CD4-positive, alpha-beta T cell (primary cell): ENCODE results near the gene CDIP1. TPM values are rescaled to one million over a fixed set of nuclear protein-coding genes. Genes with fewer than 3 reads are reported as not detected.

ENCODE experiments used
- ATAC-seq: fragments of 200-7000 bp; cut with Tn5 transposase; one replicate; pipeline ENCODE4 v1.10.0; 2022; ENCODE audit warnings: mild to moderate bottlenecking; ENCODE audit not compliant: poor library complexity
- CTCF ChIA-PET: fragments of 350-600 bp; sonication (Branson Sonifier 250); formaldehyde crosslinking; loops from one replicate; lab custom pipeline; 2021; ENCODE audit warnings: antibody characterized with exemption, inconsistent platforms; lab: Charles Lee
- POLR2A ChIA-PET: fragments of 350-600 bp; sonication (Branson Sonifier 250); formaldehyde crosslinking; loops from one replicate; lab custom pipeline; 2021; ENCODE audit warnings: antibody characterized with exemption, inconsistent platforms; lab: Charles Lee
- DNase-seq, 14 experiments: peaks; one replicate each; pipeline ENCODE4 v3.0.0-alpha.2; 2013 to 2020; ENCODE audit warnings: mixed read lengths in 2 of 14
- H3K27ac ChIP-seq, 2 donors: one replicate each; pipeline versions ENCODE4 v1.5.1 to v1.7.0; 2013; ENCODE audit warnings: low read length in 2 of 2, low read depth in 1 of 2, mild to moderate bottlenecking in 1 of 2
- H3K27me3 ChIP-seq, 2 experiments: 1 replicate in 1 of 2; 2 replicates in 1 of 2; pipeline versions ENCODE4 v1.6.1 to v1.7.0; 2013; ENCODE audit warnings: low read length in 2 of 2, control low read depth in 1 of 2, mild to moderate bottlenecking in 1 of 2, moderate library complexity in 1 of 2; ENCODE audit not compliant: insufficient read depth in 2 of 2, control insufficient read depth in 1 of 2
- H3K36me3 ChIP-seq: one replicate; pipeline ENCODE4 v1.6.1; 2013; ENCODE audit warnings: low read length, control low read depth; ENCODE audit not compliant: insufficient read depth
- H3K4me1 ChIP-seq: one replicate; pipeline ENCODE4 v1.6.1; 2013; ENCODE audit warnings: low read length, control low read depth; ENCODE audit not compliant: insufficient read depth
- H3K4me3 ChIP-seq: one replicate; pipeline ENCODE4 v1.5.1; 2013; ENCODE audit warnings: mild to moderate bottlenecking, low read length, moderate library complexity
- H3K9me3 ChIP-seq, 2 experiments: 1 replicate in 1 of 2; 2 replicates in 1 of 2; pipeline versions ENCODE4 v1.6.1 to v1.7.0; 2013; ENCODE audit warnings: low read length in 2 of 2, mild to moderate bottlenecking in 2 of 2, control low read depth in 1 of 2, moderate library complexity in 1 of 2; ENCODE audit not compliant: control insufficient read depth in 1 of 2, insufficient read depth in 1 of 2
- H3K27ac Mint-ChIP-seq: one replicate; pipeline ENCODE4 v1.8.0; 2020; ENCODE audit warnings: mixed read lengths
- H3K27me3 Mint-ChIP-seq: one replicate; pipeline ENCODE4 v1.8.0; 2021; ENCODE audit warnings: mixed read lengths
- H3K36me3 Mint-ChIP-seq: one replicate; pipeline ENCODE4 v1.8.0; 2021; ENCODE audit warnings: low read depth, mixed read lengths
- H3K4me1 Mint-ChIP-seq: one replicate; pipeline ENCODE4 v1.8.0; 2021; ENCODE audit warnings: low read depth, mixed read lengths
- H3K4me3 Mint-ChIP-seq: one replicate; pipeline ENCODE4 v1.8.0; 2020; ENCODE audit warnings: mild to moderate bottlenecking, mixed read lengths
- H3K9me3 Mint-ChIP-seq: one replicate; pipeline ENCODE4 v1.8.0; 2020; ENCODE audit warnings: mixed read lengths
- intact Hi-C, 2 experiments: fragments of 100-400 bp; cut with DNase I in 1 of 2; cut with micrococcal nuclease in 1 of 2; formaldehyde crosslinking; loops; one replicate each; pipeline versions ENCODE4 v1.15.1 to v1.9.0; 2023 to 2025; cut with DNase I, micrococcal nuclease
- total RNA-seq, 174 experiments: library from RNA in 2 of 174; stranded (reverse) in 2 of 174; gene quantifications; one replicate each; pipeline ENCODE4 v1.2.3 and lab custom pipeline; 2021 to 2026
- TF ChIP-seq, protein P1 (sequence below): fragments of 200-600 bp; IDR thresholded peaks from one replicate; pipeline ENCODE4 v1.8.0; 2022; ENCODE audit warnings: antibody characterized with exemption, mild to moderate bottlenecking

CDIP1 gene
- total RNA-seq, 2 experiments from 2014 or later = 19.5 to 22.4 TPM

DNA sequence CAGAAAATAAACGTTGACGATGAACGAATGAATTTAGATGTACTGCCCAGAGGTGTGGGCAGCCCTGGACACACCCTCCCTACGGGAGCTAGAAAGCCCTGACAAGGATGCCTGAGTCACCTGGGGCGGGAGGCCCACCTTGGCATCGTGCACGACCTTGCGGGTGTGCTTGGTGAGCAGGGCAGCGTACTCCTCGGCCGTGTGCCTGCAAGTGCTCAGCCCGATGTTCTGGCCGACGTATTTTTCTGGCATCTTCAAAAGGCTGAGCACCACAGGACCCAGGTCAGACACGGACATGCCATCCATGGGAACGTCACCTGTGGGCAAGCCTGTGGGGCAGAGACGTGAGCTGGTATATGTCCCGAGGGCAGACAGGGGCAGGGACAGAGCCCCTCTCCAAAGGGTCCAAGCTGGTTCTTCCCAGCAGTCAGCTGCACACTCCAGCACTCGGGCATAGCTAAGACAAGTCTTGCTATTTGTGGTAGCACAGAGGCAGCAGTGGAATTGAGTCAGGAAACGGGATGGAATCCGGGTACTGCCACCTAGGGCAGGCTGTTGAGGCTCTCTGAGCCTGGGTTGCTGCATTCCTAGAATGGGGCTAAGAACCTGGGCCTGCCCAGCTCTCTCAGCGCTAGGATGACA is 74.9 kb downstream of the CDIP1 start:
- intact Hi-C loops = no loop called here
- H3K9me3 ChIP-seq = no peaks in the 10 kb centered on the region
- ChIA-PET POLR2A (interaction anchor here (0.6 to 1.6 kb wide), 2 partner anchors 42 kb away, joined by 3 read pairs; no protein-coding TSS in a partner anchor), CTCF (no interaction called here)
- no peak overlapping the region for H3K27ac ChIP-seq
- H3K36me3 ChIP-seq = peaks cover 57% of the 10 kb centered on the region
- H3K27me3 ChIP-seq = no peaks in the 10 kb centered on the region
- Mint-ChIP-seq H3K4me1 (peaks cover 25% of the 10 kb centered on the region), H3K9me3 (no peaks in the 10 kb centered on the region), H3K27ac (peak overlapping the region; percentile 42), H3K4me3 (no peak overlapping the region), H3K36me3 (peaks cover 54% of the 10 kb centered on the region), H3K27me3 (no peaks in the 10 kb centered on the region)
- H3K4me1 ChIP-seq = peaks cover 41% of the 10 kb centered on the region
- TF ChIP-seq, protein P1, sequence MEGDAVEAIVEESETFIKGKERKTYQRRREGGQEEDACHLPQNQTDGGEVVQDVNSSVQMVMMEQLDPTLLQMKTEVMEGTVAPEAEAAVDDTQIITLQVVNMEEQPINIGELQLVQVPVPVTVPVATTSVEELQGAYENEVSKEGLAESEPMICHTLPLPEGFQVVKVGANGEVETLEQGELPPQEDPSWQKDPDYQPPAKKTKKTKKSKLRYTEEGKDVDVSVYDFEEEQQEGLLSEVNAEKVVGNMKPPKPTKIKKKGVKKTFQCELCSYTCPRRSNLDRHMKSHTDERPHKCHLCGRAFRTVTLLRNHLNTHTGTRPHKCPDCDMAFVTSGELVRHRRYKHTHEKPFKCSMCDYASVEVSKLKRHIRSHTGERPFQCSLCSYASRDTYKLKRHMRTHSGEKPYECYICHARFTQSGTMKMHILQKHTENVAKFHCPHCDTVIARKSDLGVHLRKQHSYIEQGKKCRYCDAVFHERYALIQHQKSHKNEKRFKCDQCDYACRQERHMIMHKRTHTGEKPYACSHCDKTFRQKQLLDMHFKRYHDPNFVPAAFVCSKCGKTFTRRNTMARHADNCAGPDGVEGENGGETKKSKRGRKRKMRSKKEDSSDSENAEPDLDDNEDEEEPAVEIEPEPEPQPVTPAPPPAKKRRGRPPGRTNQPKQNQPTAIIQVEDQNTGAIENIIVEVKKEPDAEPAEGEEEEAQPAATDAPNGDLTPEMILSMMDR = no peak
- ATAC-seq = no peak
- DNase-seq = no peak
- no peak overlapping the region for H3K4me3 ChIP-seq

DNA sequence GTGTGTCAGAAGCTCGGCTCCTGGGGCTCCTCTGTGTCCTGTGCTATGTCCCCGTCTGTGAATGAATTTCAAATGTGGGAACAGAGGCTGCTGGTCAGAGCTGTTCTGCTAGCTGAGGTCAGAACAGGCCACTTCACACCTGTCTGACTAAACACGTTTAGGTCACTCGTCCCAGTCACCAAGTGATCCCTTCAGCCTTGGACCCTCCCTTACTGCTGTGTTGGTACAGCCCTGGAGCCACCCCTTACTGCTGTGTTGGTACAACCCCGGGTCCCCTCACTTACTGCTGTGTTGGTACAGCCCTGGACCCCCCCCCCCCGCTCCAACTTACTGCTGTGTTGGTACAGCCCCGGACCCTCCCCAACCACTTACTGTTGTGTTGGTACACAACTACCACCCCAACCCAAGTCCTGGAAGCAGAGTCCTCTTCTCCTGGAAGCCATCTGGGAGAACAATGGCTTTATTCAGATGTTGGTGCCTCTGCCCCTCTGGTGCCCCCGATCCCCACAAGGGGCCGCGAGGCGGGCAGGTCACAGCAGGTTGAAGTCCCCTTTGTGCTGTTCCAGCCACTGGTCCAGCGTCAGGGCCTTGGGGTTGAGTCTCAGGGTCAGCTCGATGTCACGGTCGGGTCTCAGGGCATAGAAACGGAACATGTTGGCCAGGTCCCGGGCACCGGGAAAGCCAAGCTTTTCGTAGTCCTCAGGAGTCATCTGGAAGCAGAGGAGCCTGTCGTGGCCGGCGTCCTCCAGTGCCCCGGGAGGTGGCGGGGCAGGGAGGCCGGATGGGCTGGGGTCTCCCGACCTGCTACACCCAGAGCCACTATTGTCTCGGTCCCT is 77.1 kb downstream of the CDIP1 start:
- no peaks in the 10 kb centered on the region for H3K27me3 Mint-ChIP-seq
- intact Hi-C loops = loop anchor here in 1 of 2 experiments (1.0 kb wide), 1 partner anchor 102 kb away; no protein-coding TSS in a partner anchor
- Histone ChIP-seq H3K4me1 (peaks cover 32% of the 10 kb centered on the region), H3K27ac (no peak overlapping the region), H3K9me3 (no peaks in the 10 kb centered on the region), H3K36me3 (peaks cover 58% of the 10 kb centered on the region), H3K27me3 (no peaks in the 10 kb centered on the region), H3K4me3 (no peak overlapping the region)
- ChIA-PET CTCF (interaction anchor here (1.4 kb wide), 1 partner anchor 46 kb away, joined by 3 read pairs; no protein-coding TSS in a partner anchor), POLR2A (interaction anchor here (2.5 kb wide), 1 partner anchor 15 kb away, joined by 13 read pairs; the partner anchor contains the start of gene HMOX2)
- peak overlapping the region; percentile 51 for H3K27ac Mint-ChIP-seq
- H3K4me1 Mint-ChIP-seq = peaks cover 20% of the 10 kb centered on the region
- TF ChIP-seq, protein P1 = no peak
- DNase-seq (no peak), ATAC-seq (no peak)
- H3K9me3 Mint-ChIP-seq = no peaks in the 10 kb centered on the region
- no peak overlapping the region for H3K4me3 Mint-ChIP-seq
- H3K36me3 Mint-ChIP-seq = peaks cover 61% of the 10 kb centered on the region

DNA sequence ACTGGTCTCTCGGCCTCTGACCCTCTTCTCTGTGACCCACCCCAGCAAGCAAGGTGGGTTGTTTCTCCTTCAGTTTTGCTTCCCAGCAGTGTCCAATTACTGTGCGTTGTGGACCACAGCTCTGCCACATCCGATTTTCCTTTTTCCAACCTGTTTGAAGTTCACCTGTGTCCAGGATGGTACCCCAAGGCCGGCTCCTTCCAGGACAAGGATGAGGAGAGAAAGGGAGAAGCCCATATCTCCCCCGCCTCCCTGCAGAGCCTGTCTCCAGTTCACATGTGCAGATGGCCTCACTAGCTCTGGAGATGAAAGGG is 77.7 kb downstream of the CDIP1 start:
- intact Hi-C loops = loop anchor here in 1 of 2 experiments (1.0 kb wide), 1 partner anchor 102 kb away; no protein-coding TSS in a partner anchor
- H3K27ac Mint-ChIP-seq = peak overlapping the region; percentile 51
- no peaks in the 10 kb centered on the region for H3K9me3 Mint-ChIP-seq
- H3K4me1 Mint-ChIP-seq = peaks cover 14% of the 10 kb centered on the region
- POLR2A ChIA-PET = interaction anchor here (2.5 kb wide), 1 partner anchor 15 kb away, joined by 13 read pairs; the partner anchor contains the start of gene HMOX2
- no peak overlapping the region for H3K4me3 Mint-ChIP-seq
- no peaks in the 10 kb centered on the region for H3K27me3 ChIP-seq
- peaks cover 61% of the 10 kb centered on the region for H3K36me3 Mint-ChIP-seq
- CTCF ChIA-PET = interaction anchor here (1.4 kb wide), 1 partner anchor 46 kb away, joined by 3 read pairs; no protein-coding TSS in a partner anchor
- ATAC-seq (no peak), DNase-seq (no peak)
- H3K9me3 ChIP-seq = no peaks in the 10 kb centered on the region
- no peak overlapping the region for H3K4me3 ChIP-seq
- H3K4me1 ChIP-seq = peaks cover 27% of the 10 kb centered on the region
- H3K27me3 Mint-ChIP-seq = no peaks in the 10 kb centered on the region
- TF ChIP-seq, protein P1 = no peak
- H3K36me3 ChIP-seq = peaks cover 58% of the 10 kb centered on the region
- peak overlapping the region in 1 of 2 donors; percentile 13 for H3K27ac ChIP-seq

Other genes with a start within 250 kb of the CDIP1 start
- gene GLIS2, start 222.7 kb downstream of the CDIP1 start, total RNA-seq = not detected
- gene PAM16, start 187.5 kb downstream of the CDIP1 start, total RNA-seq = 10 to 100 TPM; 24.9 to 26.8 TPM
- gene VASN, start 166.9 kb downstream of the CDIP1 start, total RNA-seq = under 1 TPM; 0.70 to 0.77 TPM
- 100 to 1,000 TPM; 801 to 805 TPM for gene CORO7, start 122.2 kb downstream of the CDIP1 start, total RNA-seq
- 10 to 100 TPM; 17.2 to 18.8 TPM for gene DNAJA3, start 112.9 kb downstream of the CDIP1 start, total RNA-seq
- gene NMRAL1, start 64.1 kb downstream of the CDIP1 start, total RNA-seq = 10 to 100 TPM; 28.6 to 29.5 TPM
- 10 to 100 TPM; 63.4 to 66.4 TPM for gene HMOX2, start 62.4 kb downstream of the CDIP1 start, total RNA-seq
- under 1 TPM; 0.27 to 0.42 TPM for gene C16orf96, start 17.6 kb upstream of the CDIP1 start, total RNA-seq
- 10 to 100 TPM; 17.5 to 19.3 TPM for gene UBALD1, start 76.1 kb upstream of the CDIP1 start, total RNA-seq
- 10 to 100 TPM; 45.9 to 48.6 TPM for gene MGRN1, start 86.1 kb upstream of the CDIP1 start, total RNA-seq
- gene NUDT16L1, start 154.8 kb upstream of the CDIP1 start, total RNA-seq = 10 to 100 TPM; 75.2 to 78.9 TPM
- 10 to 100 TPM; 13.5 TPM for gene ANKS3, start 195.5 kb upstream of the CDIP1 start, total RNA-seq
- gene DNAAF8, start 195.8 kb upstream of the CDIP1 start, total RNA-seq = under 1 TPM in 1 of 2 experiments, not detected in 1; 0.25 TPM
- gene ZNF500, start 228.4 kb upstream of the CDIP1 start, total RNA-seq = 10 to 100 TPM; 11.8 to 12.4 TPM
- not detected for gene SEPTIN12, start 249.6 kb upstream of the CDIP1 start, total RNA-seq